GM18858 (cell line): ENCODE data around the gene NAA20.

Experiments
- ATAC-seq: cut with Tn5 transposase; IDR thresholded peaks from one replicate; pipeline ENCODE4 v1.9.1; 2021; ENCODE audit not compliant: unreplicated experiment

The NAA20 gene

GRCh38 chr20:20017001-20017843 lies at the start of gene NAA20:
TSS of gene NAA20 (plus strand) at chr20:20017362. CDS start at chr20:20017397, 35 bp downstream.
- ATAC-seq = peak; percentile 95

- ATAC-seq = no peak
Observed at GRCh38 chr20:19967445-19967844, 49.7 kb upstream of the NAA20 start.

- no peak for ATAC-seq
Observed at GRCh38 chr20:19968028-19968427, 49.1 kb upstream of the NAA20 start.

- ATAC-seq = no peak
Observed at GRCh38 chr20:19968466-19969073, 48.6 kb upstream of the NAA20 start.

- ATAC-seq = no peak
Observed at GRCh38 chr20:19969106-19969505, 48.1 kb upstream of the NAA20 start.

GRCh38 chr20:19969507-19970255 lies 47.5 kb upstream of the NAA20 start:
- ATAC-seq = no peak

GRCh38 chr20:19970256-19970765 lies 46.9 kb upstream of the NAA20 start:
- no peak for ATAC-seq

GRCh38 chr20:19971116-19971515 lies 46.0 kb upstream of the NAA20 start:
- ATAC-seq = no peak

- ATAC-seq = no peak
Observed at GRCh38 chr20:19973961-19974629, 43.1 kb upstream of the NAA20 start.

- ATAC-seq = no peak
Observed at GRCh38 chr20:19974630-19975435, 42.3 kb upstream of the NAA20 start.

- ATAC-seq = no peak
Observed at GRCh38 chr20:19975436-19975799, 41.7 kb upstream of the NAA20 start.

- no peak for ATAC-seq
Observed at GRCh38 chr20:19975901-19976300, 41.3 kb upstream of the NAA20 start.

- ATAC-seq = no peak
Observed at GRCh38 chr20:19976595-19977372, 40.4 kb upstream of the NAA20 start.

- ATAC-seq = no peak
Observed at GRCh38 chr20:19977373-19977770, 39.8 kb upstream of the NAA20 start.

GRCh38 chr20:19978511-19979210 lies 38.5 kb upstream of the NAA20 start:
- no peak for ATAC-seq

GRCh38 chr20:19981031-19981451 lies 36.1 kb upstream of the NAA20 start:
- no peak for ATAC-seq

- no peak for ATAC-seq
Observed at GRCh38 chr20:19986419-19986818, 30.7 kb upstream of the NAA20 start.

GRCh38 chr20:19987046-19987445 lies 30.1 kb upstream of the NAA20 start:
- ATAC-seq = no peak

- no peak for ATAC-seq
Observed at GRCh38 chr20:19990850-19991249, 26.3 kb upstream of the NAA20 start.
